Testis (tissue), 3 donors: Measurements from ENCODE around the gene GRID1. TPM values are rescaled to one million over a fixed set of nuclear protein-coding genes. Genes with fewer than 3 reads are reported as not detected.

Experiments
- DNase-seq: peaks from one replicate; pipeline ENCODE4 v3.0.0-alpha.2; 2019
- H3K27ac ChIP-seq, 2 donors: fragments of 200-600 bp; sonication (generic); one replicate each; pipeline ENCODE4 v1.5.1; 2019
- H3K27me3 ChIP-seq: fragments of 200-600 bp; sonication (generic); one replicate; pipeline ENCODE4 v1.5.1; 2019
- H3K36me3 ChIP-seq: fragments of 200-600 bp; sonication (generic); one replicate; pipeline ENCODE4 v1.5.1; 2017; ENCODE audit warnings: low read depth; ENCODE audit errors: missing control alignments
- H3K4me1 ChIP-seq: fragments of 200-600 bp; sonication (generic); one replicate; pipeline ENCODE4 v1.5.1; 2019
- H3K4me3 ChIP-seq, 2 donors: fragments of 200-600 bp; sonication (generic); one replicate each; pipeline ENCODE4 v1.5.1; 2017 to 2019
- H3K9me3 ChIP-seq: fragments of 200-600 bp; sonication (generic); one replicate; pipeline ENCODE4 v1.5.1; 2017
- CTCF ChIP-seq, 3 experiments: fragments of 450-650 bp in 2 of 3; fragments of 200-600 bp in 1 of 3; sonication (generic) in 1 of 3; IDR thresholded peaks; one replicate each; pipeline ENCODE4 v1.5.1; 2016 to 2019; ENCODE audit warnings: antibody characterized with exemption in 3 of 3, mild to moderate bottlenecking in 2 of 3, moderate library complexity in 1 of 3
- POLR2A ChIP-seq: fragments of 450-650 bp; IDR thresholded peaks from one replicate; pipeline ENCODE4 v1.6.1; 2017; ENCODE audit warnings: antibody characterized with exemption, mild to moderate bottlenecking, moderate library complexity
- WGBS, 2 donors: methylation state at CpG; one replicate each; pipeline ENCODE4 v1.1.5; 2018; 5-methylcytosine and 5-hydroxymethylcytosine counted together
- intact Hi-C: fragments of 100-400 bp; cut with DNase I; formaldehyde crosslinking; loops from one replicate; pipeline ENCODE4 v1.15.1; 2023; ENCODE audit warnings: low total_unique reads
- polyA plus RNA-seq: library from polyadenylated mRNA; stranded (reverse); fragments of 350-450 nt; fragmentation: Illumina TruSeq; extraction: RNeasy Lipid Tissue Mini Kit (QIAGEN cat#74804); gene quantifications from one replicate; pipeline ENCODE4 v1.2.3, GENCODE V29; 2014; ENCODE audit warnings: low read depth, low replicate concordance; ENCODE audit not compliant: insufficient read depth
- total RNA-seq, 2 donors: library from RNA; depleted of rRNA; stranded (reverse); fragments of >200 nt; gene quantifications; one replicate each; pipeline ENCODE4 v1.2.3, GENCODE V29; 2016

Gene GRID1
- total and polyA plus RNA-seq, 3 donors from 2014 or later, result 7.4 to 16.7 (median 8.1) TPM

- no peaks in the 10 kb centered on the region for H3K9me3 ChIP-seq
- TF ChIP-seq POLR2A (no peak), CTCF (IDR thresholded peaks at IDR 0.05) (no peak)
- peak overlapping the region in 1 of 2 donors; percentile 4 for H3K27ac ChIP-seq
- peaks cover 18% of the 10 kb centered on the region for H3K4me1 ChIP-seq
- 64 to 84% methylated on average over 4 of the region's 4 CpGs for WGBS, 2 donors
- intact Hi-C loops, result no loop called here
- H3K27me3 ChIP-seq, result no peaks in the 10 kb centered on the region
- H3K4me3 ChIP-seq, result no peak overlapping the region
- no peak for DNase-seq
- no peaks in the 10 kb centered on the region for H3K36me3 ChIP-seq
Observed at GRCh38 chr10:85788570-85788969, 578.0 kb downstream of the GRID1 start.

GRCh38 chr10:85787881-85788280, 578.7 kb downstream of the GRID1 start:
- 86 to 89% methylated on average over 3 of the region's 3 CpGs for WGBS, 2 donors
- H3K27ac ChIP-seq, result no peak overlapping the region
- no peaks in the 10 kb centered on the region for H3K36me3 ChIP-seq
- no peak for DNase-seq
- TF ChIP-seq CTCF (IDR thresholded peaks at IDR 0.05), result no peak
- no peaks in the 10 kb centered on the region for H3K9me3 ChIP-seq
- intact Hi-C loops, result no loop called here
- H3K4me3 ChIP-seq, result no peak overlapping the region
- peaks cover 11% of the 10 kb centered on the region for H3K4me1 ChIP-seq
- H3K27me3 ChIP-seq, result no peaks in the 10 kb centered on the region

GRCh38 chr10:85787393-85787792, 579.2 kb downstream of the GRID1 start:
- H3K27me3 ChIP-seq, result no peaks in the 10 kb centered on the region
- no peak overlapping the region for H3K4me3 ChIP-seq
- no peaks in the 10 kb centered on the region for H3K36me3 ChIP-seq
- H3K9me3 ChIP-seq, result no peaks in the 10 kb centered on the region
- 80 to 92% methylated on average over 2 to 5 of the region's 5 CpGs for WGBS, 2 donors
- peaks cover 7% of the 10 kb centered on the region for H3K4me1 ChIP-seq
- H3K27ac ChIP-seq, result no peak overlapping the region
- TF ChIP-seq CTCF (IDR thresholded peaks at IDR 0.05), result no peak
- TF ChIP-seq POLR2A, result no peak
- intact Hi-C loops, result no loop called here
- DNase-seq, result no peak

- H3K27ac ChIP-seq, result no peak overlapping the region
- TF ChIP-seq CTCF (IDR thresholded peaks at IDR 0.05) (peak in 2 of 3 experiments; percentile 24 to 40), POLR2A (no peak)
- no peaks in the 10 kb centered on the region for H3K27me3 ChIP-seq
- no peak overlapping the region for H3K4me3 ChIP-seq
- no peaks in the 10 kb centered on the region for H3K36me3 ChIP-seq
- intact Hi-C loops, result no loop called here
- WGBS, 2 donors, result 72 to 78% methylated on average over 10 of the region's 10 CpGs
- no peaks in the 10 kb centered on the region for H3K9me3 ChIP-seq
- H3K4me1 ChIP-seq, result peaks cover 5% of the 10 kb centered on the region
- DNase-seq, result peak; percentile 64
Observed at GRCh38 chr10:85786401-85786899, 580.1 kb downstream of the GRID1 start.

- TF ChIP-seq CTCF (IDR thresholded peaks at IDR 0.05), result no peak
- no peak for TF ChIP-seq POLR2A
- 82 to 85% methylated on average over 5 of the region's 5 CpGs for WGBS, 2 donors
Observed at GRCh38 chr10:85784792-85785191, 581.8 kb downstream of the GRID1 start.

More at GRCh38 chr10:85784792-85785191, 581.8 kb downstream of the GRID1 start:
- intact Hi-C loops, result no loop called here
- no peaks in the 10 kb centered on the region for H3K27me3 ChIP-seq
- no peak overlapping the region for H3K27ac ChIP-seq
- H3K4me3 ChIP-seq, result no peak overlapping the region
- no peaks in the 10 kb centered on the region for H3K36me3 ChIP-seq
- no peaks in the 10 kb centered on the region for H3K9me3 ChIP-seq
- no peak for DNase-seq
- peaks cover 5% of the 10 kb centered on the region for H3K4me1 ChIP-seq
